ENCODE data around the gene SCN1B. TPM values are rescaled to one million over a fixed set of nuclear protein-coding genes. Genes with fewer than 3 reads are reported as not detected.
"Not testable (repeated sequence)": the region's sequence is repeated elsewhere in the genome, so short reads cannot be mapped to it uniquely, and the experiment has no call there.

SCN1B gene
- total RNA-seq, 1 experiment from 2014 or later, result 8.5 TPM

GRCh38 chr19:35017507-35017906, 12.8 kb upstream of the SCN1B start:
- DNase-seq (ENCODE audit: low spot score), result no peak

GRCh38 chr19:35018379-35018778, 11.9 kb upstream of the SCN1B start:
- no peak for DNase-seq (ENCODE audit: low spot score)

- no peak for DNase-seq (ENCODE audit: low spot score)
These were observed 11.1 kb upstream of the SCN1B start for GRCh38 chr19:35019144-35019543.

- no peak for DNase-seq (ENCODE audit: low spot score)
These were observed 9.3 kb upstream of the SCN1B start for GRCh38 chr19:35021016-35021415.

- no peak for DNase-seq (ENCODE audit: low spot score)
These were observed 8.7 kb upstream of the SCN1B start for GRCh38 chr19:35021596-35021995.

GRCh38 chr19:35022460-35022859, 7.8 kb upstream of the SCN1B start:
- DNase-seq (ENCODE audit: low spot score), result no peak

- no peak for DNase-seq (ENCODE audit: low spot score)
These were observed 6.8 kb upstream of the SCN1B start for GRCh38 chr19:35023428-35023827.

- no peak for DNase-seq (ENCODE audit: low spot score)
These were observed 6.2 kb upstream of the SCN1B start for GRCh38 chr19:35024095-35024494.

GRCh38 chr19:35025969-35026368, 4.3 kb upstream of the SCN1B start:
- DNase-seq (ENCODE audit: low spot score), result no peak

- DNase-seq (ENCODE audit: low spot score), result no peak
These were observed 3.9 kb upstream of the SCN1B start for GRCh38 chr19:35026418-35026817.

- DNase-seq (ENCODE audit: low spot score), result no peak
These were observed 3.3 kb upstream of the SCN1B start for GRCh38 chr19:35027009-35027408.

GRCh38 chr19:35027851-35028599, 2.2 kb upstream of the SCN1B start:
- no peak for DNase-seq (ENCODE audit: low spot score)

- not testable (repeated sequence) for DNase-seq (ENCODE audit: low spot score)
These were observed 1.7 kb upstream of the SCN1B start for GRCh38 chr19:35028600-35028885.

- DNase-seq (ENCODE audit: low spot score), result not testable (repeated sequence)
These were observed 964 bp upstream of the SCN1B start for GRCh38 chr19:35029275-35029736.

- peak; percentile 21 for DNase-seq (ENCODE audit: low spot score)
These were observed 473 bp upstream of the SCN1B start for GRCh38 chr19:35029737-35030256.

- DNase-seq (ENCODE audit: low spot score), result peak; percentile 13
These were observed 1.0 kb downstream of the SCN1B start for GRCh38 chr19:35031072-35031881.

- no peak for DNase-seq (ENCODE audit: low spot score)
These were observed 2.1 kb downstream of the SCN1B start for GRCh38 chr19:35032356-35032865.

GRCh38 chr19:35033067-35034004, 3.1 kb downstream of the SCN1B start:
- no peak for DNase-seq (ENCODE audit: low spot score)

- DNase-seq (ENCODE audit: low spot score), result no peak
These were observed 3.8 kb downstream of the SCN1B start for GRCh38 chr19:35034005-35034502.

- no peak for DNase-seq (ENCODE audit: low spot score)
These were observed 4.5 kb downstream of the SCN1B start for GRCh38 chr19:35034588-35035382.
